HCT116 (cell line): ENCODE data around the gene SPRYD7. TPM values are rescaled to one million over a fixed set of nuclear protein-coding genes. Genes with fewer than 3 reads are reported as not detected.

Experiments
- ATAC-seq: fragments of 200-7000 bp; cut with Tn5 transposase; 2 replicates; pipeline ENCODE4 v1.9.1; 2020; ENCODE audit warnings: mild to moderate bottlenecking, moderate library complexity
- BruUV-seq: library from RNA; stranded (reverse); fragments of 400-500 nt; replicated peaks from 2 replicates; lab custom pipeline; 2021; lab: Mats Ljungman, UMichigan
- CTCF ChIA-PET: fragments of 300-600 bp; sonication (Branson Sonifier 250); formaldehyde crosslinking; loops from one replicate; lab custom pipeline; 2021; ENCODE audit warnings: antibody characterized with exemption; lab: Charles Lee
- POLR2A ChIA-PET: fragments of 300-600, 350-600 bp; sonication (Branson Sonifier 250); formaldehyde crosslinking; loops from one replicate; lab custom pipeline; 2021; ENCODE audit warnings: antibody characterized with exemption; lab: Charles Lee
- RAD21 ChIA-PET, 2 experiments: fragments of 300-600 bp; sonication (Branson Sonifier 250); formaldehyde crosslinking; loops; one replicate each; lab custom pipeline; 2023; ENCODE audit warnings: low total read pairs in 2 of 2; ENCODE audit not compliant: uncharacterized antibody in 2 of 2, unreplicated experiment in 2 of 2, low non-redundant PET in 1 of 2; lab: Charles Lee
- DNase-seq: peaks from one replicate; pipeline ENCODE4 v3.0.0-alpha.2; 2010; ENCODE audit warnings: low read depth, low spot score
- H2AFZ ChIP-seq: fragments of 200-600 bp; shearing (Covaris generic), sonication (generic); 2 replicates; pipeline ENCODE4 v1.6.1; 2017; ENCODE audit warnings: low read depth, mixed run types, mixed read lengths, antibody characterized with exemption, low read length; ENCODE audit not compliant: poor library complexity, severe bottlenecking
- H3K27ac ChIP-seq: 2 replicates; pipeline ENCODE4 v1.5.1; 2012; ENCODE audit warnings: low read depth, low read length
- H3K27me3 ChIP-seq: fragments of 200-600 bp; sonication (generic); 2 replicates; pipeline ENCODE4 v1.6.1; 2016; ENCODE audit warnings: mixed run types, low read length, mixed read lengths; ENCODE audit not compliant: insufficient read depth
- H3K36me3 ChIP-seq, 2 experiments: fragments of 200-500 bp in 1 of 2; fragments of 200-600 bp in 1 of 2; sonication (Bioruptor generic) in 1 of 2; sonication (generic) in 1 of 2; 2 replicates each; pipeline versions ENCODE4 v1.5.1 to v1.6.1; 2014 to 2016; ENCODE audit warnings: low read length in 2 of 2, inconsistent platforms in 1 of 2, mixed read lengths in 1 of 2, mixed run types in 1 of 2; ENCODE audit not compliant: insufficient read depth in 2 of 2, control insufficient read depth in 1 of 2
- H3K4me1 ChIP-seq, 2 experiments: fragments of 200-600 bp in 1 of 2; sonication (generic) in 1 of 2; 2 replicates each; pipeline versions ENCODE4 v1.5.1 to v1.6.1; 2012 to 2017; ENCODE audit warnings: low read length in 2 of 2, inconsistent platforms in 1 of 2, mild to moderate bottlenecking in 1 of 2, mixed read lengths in 1 of 2, mixed run types in 1 of 2, moderate library complexity in 1 of 2; ENCODE audit not compliant: insufficient read depth in 2 of 2, control insufficient read depth in 1 of 2
- H3K4me2 ChIP-seq: fragments of 200-600 bp; sonication (generic); 2 replicates; pipeline ENCODE4 v1.6.1; 2017; ENCODE audit warnings: mixed run types, low read length, mixed read lengths
- H3K4me3 ChIP-seq, 2 experiments: fragments of 200-600 bp in 1 of 2; sonication (generic) in 1 of 2; replicated peaks in 1 of 2; 2 replicates each; pipeline ENCODE4 v1.5.1; 2011 to 2016; ENCODE audit warnings: low read length in 2 of 2, control low read depth in 1 of 2, low read depth in 1 of 2, mild to moderate bottlenecking in 1 of 2, mixed read lengths in 1 of 2, mixed run types in 1 of 2
- H3K79me2 ChIP-seq: fragments of 200-600 bp; sonication (generic); 2 replicates; pipeline ENCODE4 v1.6.1; 2017; ENCODE audit warnings: mild to moderate bottlenecking, mixed run types, low read length, moderate library complexity, mixed read lengths; ENCODE audit not compliant: insufficient read depth
- H3K9ac ChIP-seq: fragments of 200-600 bp; sonication (generic); 2 replicates; pipeline ENCODE4 v1.6.1; 2016; ENCODE audit warnings: low read length, mixed read lengths
- H3K9me2 ChIP-seq: fragments of 200-600 bp; sonication (generic), shearing (Covaris generic); 2 replicates; pipeline ENCODE4 v1.6.1; 2017; ENCODE audit warnings: mixed run types, mild to moderate bottlenecking, moderate library complexity; ENCODE audit not compliant: insufficient read depth
- H3K9me3 ChIP-seq, 2 experiments: fragments of 200-500 bp in 1 of 2; fragments of 200-600 bp in 1 of 2; sonication (Bioruptor generic) in 1 of 2; sonication (generic) in 1 of 2; 2 replicates each; pipeline ENCODE4 v1.6.1; 2014 to 2017; ENCODE audit warnings: low read length in 2 of 2, mixed read lengths in 2 of 2, inconsistent platforms in 1 of 2, low read depth in 1 of 2, mild to moderate bottlenecking in 1 of 2, mixed run types in 1 of 2, moderate library complexity in 1 of 2; ENCODE audit not compliant: control insufficient read depth in 1 of 2, insufficient read depth in 1 of 2
- H4K20me1 ChIP-seq: fragments of 200-600 bp; sonication (generic), shearing (Covaris generic); 2 replicates; pipeline ENCODE4 v1.6.1; 2017; ENCODE audit warnings: mixed run types, mild to moderate bottlenecking, moderate library complexity; ENCODE audit not compliant: insufficient read depth
- ATF3 ChIP-seq: IDR thresholded peaks from 2 replicates; pipeline ENCODE4 v1.6.1; 2012
- CBX3 ChIP-seq: IDR thresholded peaks from 2 replicates; pipeline ENCODE4 v1.6.1; 2012; ENCODE audit warnings: low read depth
- CEBPB ChIP-seq: IDR thresholded peaks from 2 replicates; pipeline ENCODE4 v1.6.1; 2012; ENCODE audit warnings: low read depth
- CTCF ChIP-seq, 3 experiments: fragments of 200-600 bp in 1 of 3; sonication (generic) in 1 of 3; IDR thresholded peaks in 2 of 3; conservative IDR thresholded peaks in 1 of 3; 2 replicates each; pipeline ENCODE4 v1.5.1; 2012 to 2017; ENCODE audit warnings: low read depth in 2 of 3, low read length in 2 of 3, antibody characterized with exemption in 1 of 3, borderline replicate concordance in 1 of 3, control low read depth in 1 of 3, mild to moderate bottlenecking in 1 of 3, mixed read lengths in 1 of 3, mixed run types in 1 of 3, moderate library complexity in 1 of 3; ENCODE audit not compliant: insufficient read depth in 1 of 3
- EGR1 ChIP-seq: IDR thresholded peaks from 2 replicates; pipeline ENCODE4 v1.6.1; 2012; ENCODE audit warnings: low read depth
- ELF1 ChIP-seq: IDR thresholded peaks from 2 replicates; pipeline ENCODE4 v1.6.1; 2012; ENCODE audit warnings: low read depth, borderline replicate concordance
- EZH2 ChIP-seq: fragments of 200-600 bp; sonication (generic); IDR thresholded peaks from 2 replicates; pipeline ENCODE4 v1.6.1; 2017; ENCODE audit warnings: antibody characterized with exemption, mixed run types
- EZH2phosphoT487 ChIP-seq: fragments of 200-600 bp; IDR thresholded peaks from 2 replicates; pipeline ENCODE4 v1.6.1; 2018; ENCODE audit warnings: antibody characterized with exemption, borderline replicate concordance
- FOSL1 ChIP-seq: IDR thresholded peaks from 2 replicates; pipeline ENCODE4 v1.6.1; 2012; ENCODE audit warnings: low read depth
- JUND ChIP-seq: IDR thresholded peaks from 2 replicates; pipeline ENCODE4 v1.6.1; 2012
- POLR2A ChIP-seq: IDR thresholded peaks from 2 replicates; pipeline ENCODE4 v1.7.0; 2011; ENCODE audit warnings: borderline replicate concordance; ENCODE audit not compliant: insufficient read depth, insufficient read length; ENCODE audit errors: extremely low read depth
- POLR2AphosphoS5 ChIP-seq: IDR thresholded peaks from 2 replicates; pipeline ENCODE4 v1.6.1; 2011; ENCODE audit warnings: mild to moderate bottlenecking, low read depth, low read length, moderate library complexity
- RAD21 ChIP-seq: IDR thresholded peaks from 2 replicates; pipeline ENCODE4 v1.6.1; 2012; ENCODE audit warnings: low read depth, mild to moderate bottlenecking
- REST ChIP-seq: IDR thresholded peaks from 2 replicates; pipeline ENCODE4 v1.6.1; 2012; ENCODE audit warnings: low read depth
- SIN3A ChIP-seq: IDR thresholded peaks from 2 replicates; pipeline ENCODE4 v1.6.1; 2012; ENCODE audit warnings: low read depth
- SP1 ChIP-seq: IDR thresholded peaks from 2 replicates; pipeline ENCODE4 v1.6.1; 2012; ENCODE audit warnings: low read depth
- YY1 ChIP-seq: IDR thresholded peaks from 2 replicates; pipeline ENCODE4 v1.6.1; 2011; ENCODE audit warnings: low read length, low read depth, moderate library complexity, mild to moderate bottlenecking; ENCODE audit not compliant: insufficient replicate concordance; ENCODE audit errors: extremely low read depth
- ZFX ChIP-seq: fragments of 450-650 bp; IDR thresholded peaks from 2 replicates; pipeline ENCODE4 v1.6.1; 2017
- ZNF274 ChIP-seq: fragments of 200-500 bp; sonication (Bioruptor generic); IDR thresholded peaks from 2 replicates; pipeline ENCODE4 v1.6.1; 2014; ENCODE audit warnings: mild to moderate bottlenecking, low read depth, low read length, inconsistent platforms
- intact Hi-C: fragments of 100-400 bp; cut with micrococcal nuclease; formaldehyde crosslinking; loops from 2 replicates; pipeline ENCODE4 v1.10.0; 2022
- total RNA-seq: library from RNA; stranded (reverse); gene quantifications from one replicate; pipeline ENCODE4 v1.2.1, GENCODE V29; 2021; ENCODE audit not compliant: unreplicated experiment
- TF ChIP-seq, protein P1 (sequence below): IDR thresholded peaks from 2 replicates; pipeline ENCODE4 v1.6.1; 2011; ENCODE audit warnings: mild to moderate bottlenecking, low read length, moderate library complexity; ENCODE audit not compliant: insufficient replicate concordance; ENCODE audit errors: extremely low read depth

The SPRYD7 gene
- total RNA-seq, 1 experiment from 2014 or later, result 11.3 TPM

DNA sequence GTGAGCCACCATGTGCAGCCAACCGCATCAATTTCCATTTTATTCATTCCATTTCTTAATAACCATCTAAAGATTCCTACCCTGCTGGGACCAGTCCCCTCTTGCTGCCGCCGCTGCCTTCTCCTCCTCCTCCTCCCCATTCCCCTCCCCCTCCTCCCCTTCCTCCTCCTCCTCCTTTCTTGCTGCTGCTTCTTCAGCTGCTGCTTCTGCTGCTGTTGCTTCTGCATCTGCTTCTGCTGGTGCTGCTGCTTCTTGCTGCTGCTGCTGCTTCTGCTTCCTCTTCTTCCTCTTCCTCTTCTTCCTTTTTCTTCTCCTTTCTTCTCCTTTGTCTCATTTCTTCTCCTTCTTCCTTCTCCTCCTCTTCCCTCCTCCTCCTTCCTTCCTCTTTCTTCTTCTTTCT is 20.0 kb upstream of the SPRYD7 start:
- no peak overlapping the region for H3K27ac ChIP-seq
- H3K9me2 ChIP-seq, result no peaks in the 10 kb centered on the region
- BruUV-seq, result no TSS peak
- intact Hi-C loops, result no loop called here
- no peaks in the 10 kb centered on the region for H3K9me3 ChIP-seq
- ChIA-PET POLR2A (no interaction called here), RAD21 (no interaction called here), CTCF (no interaction called here)
- no peaks in the 10 kb centered on the region for H3K27me3 ChIP-seq
- H3K4me1 ChIP-seq, result no peaks in the 10 kb centered on the region
- no peak overlapping the region for H3K4me2 ChIP-seq
- DNase-seq (no peak), ATAC-seq (no peak)
- H3K36me3 ChIP-seq, result no peaks in the 10 kb centered on the region
- no peaks in the 10 kb centered on the region for H4K20me1 ChIP-seq
- no peak overlapping the region for H2AFZ ChIP-seq
- no peak overlapping the region for H3K4me3 ChIP-seq
- no peaks in the 10 kb centered on the region for H3K79me2 ChIP-seq
- no peak overlapping the region for H3K9ac ChIP-seq
- TF ChIP-seq POLR2A (no peak), SP1 (no peak), ELF1 (no peak), EGR1 (no peak), ZNF274 (no peak), CEBPB (no peak), CBX3 (no peak), YY1 (no peak), ZFX (no peak), EZH2 (no peak), SIN3A (no peak), ATF3 (no peak), REST (no peak), CTCF (IDR thresholded peaks at IDR 0.05 in 2 of 3, conservative IDR thresholded peaks at IDR 0.05 in 1 of 3; ENCODE audit: borderline replicate concordance in 1 of 3, insufficient read depth in 1 of 3, low read depth in 2 of 3, low read length in 2 of 3) (no peak), JUND (no peak), RAD21 (no peak), EZH2phosphoT487 (no peak), FOSL1 (no peak), POLR2AphosphoS5 (no peak)
- TF ChIP-seq, protein P1, sequence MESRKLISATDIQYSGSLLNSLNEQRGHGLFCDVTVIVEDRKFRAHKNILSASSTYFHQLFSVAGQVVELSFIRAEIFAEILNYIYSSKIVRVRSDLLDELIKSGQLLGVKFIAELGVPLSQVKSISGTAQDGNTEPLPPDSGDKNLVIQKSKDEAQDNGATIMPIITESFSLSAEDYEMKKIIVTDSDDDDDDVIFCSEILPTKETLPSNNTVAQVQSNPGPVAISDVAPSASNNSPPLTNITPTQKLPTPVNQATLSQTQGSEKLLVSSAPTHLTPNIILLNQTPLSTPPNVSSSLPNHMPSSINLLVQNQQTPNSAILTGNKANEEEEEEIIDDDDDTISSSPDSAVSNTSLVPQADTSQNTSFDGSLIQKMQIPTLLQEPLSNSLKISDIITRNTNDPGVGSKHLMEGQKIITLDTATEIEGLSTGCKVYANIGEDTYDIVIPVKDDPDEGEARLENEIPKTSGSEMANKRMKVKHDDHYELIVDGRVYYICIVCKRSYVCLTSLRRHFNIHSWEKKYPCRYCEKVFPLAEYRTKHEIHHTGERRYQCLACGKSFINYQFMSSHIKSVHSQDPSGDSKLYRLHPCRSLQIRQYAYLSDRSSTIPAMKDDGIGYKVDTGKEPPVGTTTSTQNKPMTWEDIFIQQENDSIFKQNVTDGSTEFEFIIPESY, result no peak
- TF ChIP-seq, all 23 proteins: peak for 0
